HG02943 (cell line): ENCODE measurements around the gene PAX6.

ENCODE experiments used
- ATAC-seq: cut with Tn5 transposase; IDR thresholded peaks from one replicate; pipeline ENCODE4 v1.9.1; 2021; ENCODE audit warnings: mild to moderate bottlenecking, low read depth, moderate library complexity; ENCODE audit not compliant: unreplicated experiment

The PAX6 gene

GRCh38 chr11:31809857-31810778 is 1.0 kb downstream of the PAX6 start:
- no peak for ATAC-seq

- no peak for ATAC-seq
These were observed 1.6 kb downstream of the PAX6 start for GRCh38 chr11:31809541-31809856.

DNA sequence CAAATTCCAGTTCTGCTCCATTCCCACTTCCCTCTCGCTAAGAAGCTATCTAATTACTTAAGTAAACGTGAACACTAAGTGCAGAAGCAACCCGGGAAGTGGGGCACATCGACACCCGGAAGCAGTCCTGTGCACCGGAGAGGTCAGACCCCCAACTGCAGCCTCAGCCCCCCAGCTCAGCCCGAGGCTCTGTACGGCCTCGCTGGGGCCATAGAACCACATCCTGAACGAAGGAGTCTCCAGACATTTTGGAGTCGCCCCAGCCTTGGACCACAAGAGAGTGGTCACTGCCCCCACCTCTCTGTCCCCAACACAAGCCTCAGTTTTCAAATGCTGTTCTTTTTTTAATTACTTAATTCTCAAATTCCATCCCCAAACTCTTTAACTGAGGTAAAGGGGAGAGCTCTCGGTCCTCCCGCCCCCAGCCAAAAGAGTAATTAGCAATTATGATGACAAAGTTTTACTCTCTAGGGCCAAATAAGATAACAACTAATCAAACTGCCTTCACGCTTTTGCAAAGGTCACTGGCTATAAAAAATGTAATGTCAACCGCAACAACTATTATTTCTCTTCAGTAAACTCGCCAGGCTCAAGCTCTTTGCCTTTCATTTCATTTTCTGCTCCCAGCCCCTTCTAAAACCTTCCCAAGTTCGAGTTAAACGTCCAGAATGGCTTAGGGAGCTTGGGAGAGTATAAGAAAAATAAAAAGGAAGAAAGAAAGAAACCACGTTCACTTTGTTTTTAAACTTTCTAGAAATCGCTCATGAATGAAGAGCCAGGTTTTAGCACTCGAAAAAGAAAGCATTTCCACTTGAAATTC is 2.2 kb downstream of the PAX6 start:
- ATAC-seq = no peak

DNA sequence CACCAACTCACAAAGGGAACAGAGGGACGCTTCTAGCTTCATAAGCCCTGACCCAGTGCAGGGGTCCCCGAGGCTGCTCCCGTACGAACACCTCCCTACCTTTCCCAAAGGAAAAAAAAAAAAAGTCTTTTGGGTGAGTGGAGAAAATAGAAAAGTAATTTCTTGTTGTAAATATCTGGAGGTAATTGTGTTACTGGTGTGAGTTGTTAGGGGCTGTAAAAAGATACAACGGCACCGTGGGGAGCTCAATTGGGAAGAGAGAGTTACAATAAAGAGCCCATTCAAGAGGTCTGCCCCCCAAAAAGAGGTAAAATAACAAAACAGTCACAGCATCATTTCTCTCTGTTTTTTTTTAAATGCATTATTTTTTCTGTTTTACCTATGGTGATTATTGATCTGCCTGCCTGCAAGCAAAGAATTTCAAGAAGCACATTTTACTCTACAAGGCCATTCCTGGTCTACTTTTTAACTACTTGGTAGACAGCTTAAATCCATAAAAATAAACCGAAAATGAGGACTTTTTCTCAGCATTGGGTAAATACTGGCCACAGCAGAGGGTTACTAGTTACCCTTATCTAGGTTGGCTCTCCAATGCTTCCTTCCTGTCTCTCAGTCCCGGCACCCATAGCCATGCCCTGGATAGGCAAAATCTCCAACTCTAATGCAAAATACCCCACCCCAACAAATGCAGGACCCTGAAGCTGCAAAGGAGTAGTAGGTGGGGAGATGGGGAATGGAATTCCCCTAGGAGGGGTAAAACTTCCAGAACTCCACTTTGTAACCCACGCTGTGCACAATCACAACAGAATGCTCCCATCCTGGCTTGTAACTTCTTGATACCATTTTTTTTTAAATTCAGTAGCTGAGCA is 3.1 kb downstream of the PAX6 start:
- no peak for ATAC-seq

GRCh38 chr11:31806928-31807798 is 4.0 kb downstream of the PAX6 start:
- ATAC-seq = no peak

DNA sequence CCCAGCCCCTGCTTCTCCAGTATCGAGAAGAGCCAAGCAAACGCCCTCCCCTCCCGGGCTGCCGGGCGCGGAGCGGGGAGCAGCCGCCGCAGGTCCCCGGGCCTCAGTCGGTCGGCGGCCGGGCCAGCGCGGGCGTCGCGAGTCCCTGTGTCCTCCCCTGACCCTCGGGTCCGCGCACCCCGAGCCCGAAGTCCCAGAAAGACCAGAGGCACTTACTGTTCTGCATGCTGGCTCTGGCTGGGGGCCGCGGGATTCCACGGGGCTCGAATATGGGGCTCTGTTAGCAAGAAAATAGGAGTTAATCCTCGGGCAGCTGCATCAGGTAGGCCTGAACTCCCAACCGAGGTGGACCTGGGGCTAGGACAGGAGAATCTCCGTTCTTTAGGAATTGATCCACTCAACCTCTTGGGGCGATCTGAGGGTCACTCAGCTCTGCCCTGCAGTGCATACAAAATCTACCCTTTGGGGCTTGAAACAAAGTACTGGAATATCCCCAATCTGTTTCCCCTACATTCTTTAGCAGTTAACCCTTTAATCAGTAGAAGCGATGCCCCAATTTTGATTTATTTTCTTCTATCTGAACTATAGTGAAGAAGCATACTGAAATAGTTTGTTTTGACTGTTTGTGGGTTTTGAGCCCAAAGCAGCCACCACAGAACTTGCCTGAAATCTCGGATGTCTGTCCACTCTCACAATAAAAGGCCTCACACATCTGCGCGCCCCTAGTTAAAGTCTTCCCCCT is 4.8 kb downstream of the PAX6 start:
- no peak for ATAC-seq

DNA sequence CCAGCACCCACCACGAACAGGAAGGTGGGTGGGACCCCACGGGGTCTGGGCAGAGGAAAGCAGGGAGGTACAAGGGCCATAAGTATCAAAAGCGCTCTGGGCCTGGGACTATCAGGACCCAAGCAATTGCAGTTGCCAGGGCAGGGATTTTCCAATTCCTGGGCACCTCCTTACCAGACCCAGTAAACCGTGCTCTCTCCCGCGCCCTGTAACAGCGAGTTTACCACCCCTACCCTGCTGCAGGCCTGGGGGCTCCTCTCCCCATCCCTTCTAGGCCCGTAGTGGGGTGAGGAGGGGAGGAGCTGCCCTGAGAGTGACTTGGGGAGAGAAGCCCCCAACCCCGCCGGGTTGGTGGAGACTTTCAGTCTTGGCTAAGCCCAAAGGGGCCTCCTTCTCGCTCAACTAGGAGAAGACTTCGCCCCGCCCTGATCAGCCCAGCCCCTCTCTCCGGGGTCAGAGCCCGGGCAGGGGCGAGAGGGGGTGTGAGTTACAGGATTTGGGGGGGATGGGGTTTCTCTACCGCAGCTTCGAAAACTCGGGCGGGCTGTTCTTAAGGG is 5.4 kb downstream of the PAX6 start:
- no peak for ATAC-seq

DNA sequence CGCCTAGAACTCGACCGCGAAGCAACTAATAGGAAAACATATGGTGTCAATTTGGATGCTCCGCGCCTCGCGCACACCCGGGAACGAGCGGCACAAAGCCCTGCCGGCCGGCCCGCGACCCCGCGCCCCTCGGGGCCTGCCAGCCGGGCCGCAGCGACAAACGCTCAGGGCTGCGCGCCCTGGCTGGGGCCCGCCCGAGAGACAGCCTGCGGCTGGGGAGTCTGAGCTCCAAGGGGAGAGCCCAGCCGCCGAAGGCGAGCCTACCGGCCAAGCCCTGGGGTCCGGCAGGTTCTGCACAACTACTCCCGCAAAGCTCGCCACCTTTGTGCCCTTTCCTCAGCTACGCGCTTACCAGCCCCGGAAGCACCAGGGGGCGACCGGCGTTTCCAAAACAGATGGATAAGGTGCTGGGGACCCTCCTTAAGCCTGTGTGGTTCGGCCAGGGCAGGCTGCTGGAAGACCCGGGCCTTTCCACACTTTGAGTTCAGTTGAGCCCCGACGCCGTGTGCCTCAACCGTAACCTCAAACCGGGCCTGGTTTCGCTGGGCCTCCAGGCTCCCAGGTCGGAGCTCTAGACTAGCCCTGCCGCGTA is 6.0 kb downstream of the PAX6 start:
- ATAC-seq = no peak

DNA sequence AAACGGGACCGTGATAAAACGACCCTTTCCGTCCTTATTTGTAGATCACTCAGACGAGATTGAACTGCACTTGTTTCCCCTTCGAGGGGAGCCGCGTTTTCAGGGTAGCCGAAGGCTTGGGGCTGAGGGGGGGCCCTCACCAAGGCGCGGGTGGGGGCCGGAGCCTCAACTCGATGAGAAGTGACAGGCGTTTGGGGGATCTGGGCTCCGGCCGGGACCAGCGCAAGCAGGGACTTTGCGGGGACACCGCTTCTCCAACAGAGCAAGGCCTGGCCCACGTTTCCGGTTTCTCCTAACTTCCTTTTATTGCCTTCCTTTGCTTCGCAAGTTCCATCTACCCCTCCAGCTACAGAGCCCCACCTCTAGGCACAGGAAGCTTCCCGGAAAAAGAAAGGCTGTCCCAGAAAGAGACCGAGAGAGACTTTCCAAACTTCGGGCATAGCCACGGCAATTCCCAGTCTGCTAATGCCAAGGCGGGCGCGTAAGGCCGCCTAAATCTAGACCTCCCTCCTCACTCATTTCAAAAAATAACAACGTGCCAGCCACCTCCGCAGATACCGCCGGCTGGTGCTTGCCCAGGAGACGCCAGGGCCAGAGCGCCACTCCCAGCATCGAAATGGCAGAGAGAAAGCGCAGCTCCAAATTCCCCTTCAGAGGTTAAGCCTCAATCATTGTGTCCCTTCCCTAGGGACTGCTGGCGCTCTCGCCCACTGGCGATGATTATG is 6.6 kb downstream of the PAX6 start:
- no peak for ATAC-seq

- no peak for ATAC-seq
These were observed 7.3 kb downstream of the PAX6 start for GRCh38 chr11:31803813-31804311.

- no peak for ATAC-seq
These were observed 7.9 kb downstream of the PAX6 start for GRCh38 chr11:31802990-31803812.

GRCh38 chr11:31802609-31802989 is 8.5 kb downstream of the PAX6 start:
- ATAC-seq = no peak

- ATAC-seq = no peak
These were observed 9.0 kb downstream of the PAX6 start for GRCh38 chr11:31802000-31802551.

- ATAC-seq = no peak
These were observed 9.8 kb downstream of the PAX6 start for GRCh38 chr11:31801298-31801702.

GRCh38 chr11:31800398-31801265 is 10.5 kb downstream of the PAX6 start:
- no peak for ATAC-seq
